ENCODE data around the gene PLEKHJ1.

GRCh38 chr19:2251106-2252054, 15.3 kb upstream of the PLEKHJ1 start:
- no peak for TF ChIP-seq ZNF121 (CRISPR knock-in tag; conservative IDR thresholded peaks at IDR 0.05)
- TF ChIP-seq, protein P1, sequence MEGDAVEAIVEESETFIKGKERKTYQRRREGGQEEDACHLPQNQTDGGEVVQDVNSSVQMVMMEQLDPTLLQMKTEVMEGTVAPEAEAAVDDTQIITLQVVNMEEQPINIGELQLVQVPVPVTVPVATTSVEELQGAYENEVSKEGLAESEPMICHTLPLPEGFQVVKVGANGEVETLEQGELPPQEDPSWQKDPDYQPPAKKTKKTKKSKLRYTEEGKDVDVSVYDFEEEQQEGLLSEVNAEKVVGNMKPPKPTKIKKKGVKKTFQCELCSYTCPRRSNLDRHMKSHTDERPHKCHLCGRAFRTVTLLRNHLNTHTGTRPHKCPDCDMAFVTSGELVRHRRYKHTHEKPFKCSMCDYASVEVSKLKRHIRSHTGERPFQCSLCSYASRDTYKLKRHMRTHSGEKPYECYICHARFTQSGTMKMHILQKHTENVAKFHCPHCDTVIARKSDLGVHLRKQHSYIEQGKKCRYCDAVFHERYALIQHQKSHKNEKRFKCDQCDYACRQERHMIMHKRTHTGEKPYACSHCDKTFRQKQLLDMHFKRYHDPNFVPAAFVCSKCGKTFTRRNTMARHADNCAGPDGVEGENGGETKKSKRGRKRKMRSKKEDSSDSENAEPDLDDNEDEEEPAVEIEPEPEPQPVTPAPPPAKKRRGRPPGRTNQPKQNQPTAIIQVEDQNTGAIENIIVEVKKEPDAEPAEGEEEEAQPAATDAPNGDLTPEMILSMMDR (IDR thresholded peaks at IDR 0.05 in 2 of 3, conservative IDR thresholded peaks at IDR 0.05 in 1 of 3; ENCODE audit: insufficient read depth in 2 of 3, low read depth in 1 of 3, low read length in 3 of 3), result no peak
- no peak for TF ChIP-seq RCOR1 (IDR thresholded peaks at IDR 0.05; ENCODE audit: borderline replicate concordance in 1 of 2, low read depth in 2 of 2, low read length in 2 of 2)
- TF ChIP-seq FOXA3 (CRISPR knock-in tag; conservative IDR thresholded peaks at IDR 0.05 in 1 of 2, IDR thresholded peaks at IDR 0.05 in 1 of 2), result no peak
- TF ChIP-seq HIVEP1 (CRISPR knock-in tag; IDR thresholded peaks at IDR 0.05), result no peak
- no peak for TF ChIP-seq ZNF24 (IDR thresholded peaks at IDR 0.05)
- no peak for TF ChIP-seq POLR2A (conservative IDR thresholded peaks at IDR 0.05)
- TF ChIP-seq RBM25 (IDR thresholded peaks at IDR 0.05; ENCODE audit: low read depth, low read length, severe bottlenecking), result no peak
- TF ChIP-seq ZSCAN32 (CRISPR knock-in tag; IDR thresholded peaks at IDR 0.05), result no peak
- TF ChIP-seq NFIC (IDR thresholded peaks at IDR 0.05), result no peak
- no peak for TF ChIP-seq KLF1 (tag; IDR thresholded peaks at IDR 0.05)
- TF ChIP-seq SRSF7 (optimal IDR thresholded peaks at IDR 0.05; ENCODE audit: low read depth, low read length), result no peak
- TF ChIP-seq MAX (CRISPR knock-in tag; IDR thresholded peaks at IDR 0.05), result no peak
- TF ChIP-seq, protein P2, sequence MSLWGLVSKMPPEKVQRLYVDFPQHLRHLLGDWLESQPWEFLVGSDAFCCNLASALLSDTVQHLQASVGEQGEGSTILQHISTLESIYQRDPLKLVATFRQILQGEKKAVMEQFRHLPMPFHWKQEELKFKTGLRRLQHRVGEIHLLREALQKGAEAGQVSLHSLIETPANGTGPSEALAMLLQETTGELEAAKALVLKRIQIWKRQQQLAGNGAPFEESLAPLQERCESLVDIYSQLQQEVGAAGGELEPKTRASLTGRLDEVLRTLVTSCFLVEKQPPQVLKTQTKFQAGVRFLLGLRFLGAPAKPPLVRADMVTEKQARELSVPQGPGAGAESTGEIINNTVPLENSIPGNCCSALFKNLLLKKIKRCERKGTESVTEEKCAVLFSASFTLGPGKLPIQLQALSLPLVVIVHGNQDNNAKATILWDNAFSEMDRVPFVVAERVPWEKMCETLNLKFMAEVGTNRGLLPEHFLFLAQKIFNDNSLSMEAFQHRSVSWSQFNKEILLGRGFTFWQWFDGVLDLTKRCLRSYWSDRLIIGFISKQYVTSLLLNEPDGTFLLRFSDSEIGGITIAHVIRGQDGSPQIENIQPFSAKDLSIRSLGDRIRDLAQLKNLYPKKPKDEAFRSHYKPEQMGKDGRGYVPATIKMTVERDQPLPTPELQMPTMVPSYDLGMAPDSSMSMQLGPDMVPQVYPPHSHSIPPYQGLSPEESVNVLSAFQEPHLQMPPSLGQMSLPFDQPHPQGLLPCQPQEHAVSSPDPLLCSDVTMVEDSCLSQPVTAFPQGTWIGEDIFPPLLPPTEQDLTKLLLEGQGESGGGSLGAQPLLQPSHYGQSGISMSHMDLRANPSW (CRISPR knock-in tag; IDR thresholded peaks at IDR 0.05), result no peak

Data from K562 (cell line).